Adrenal gland (tissue), 5 donors: ENCODE data around the gene SLC25A17.
"Not testable (repeated sequence)": the region's sequence is repeated elsewhere in the genome, so short reads cannot be mapped to it uniquely, and the experiment has no call there.

Experiments used
- CTCF ChIP-seq, 6 experiments: fragments of 450-650 bp in 4 of 6; fragments of 200-600 bp in 2 of 6; sonication (generic) in 1 of 6; IDR thresholded peaks; 1 replicate in 5 of 6; 2 replicates in 1 of 6; pipeline versions ENCODE4 v1.5.1 to v1.8.0; 2016 to 2021; ENCODE audit warnings: antibody characterized with exemption in 6 of 6, mild to moderate bottlenecking in 2 of 6, moderate library complexity in 1 of 6
- POLR2A ChIP-seq, 2 donors: fragments of 450-650 bp; IDR thresholded peaks; one replicate each; pipeline ENCODE4 v1.6.1; 2017; ENCODE audit warnings: antibody characterized with exemption in 2 of 2, mild to moderate bottlenecking in 2 of 2, moderate library complexity in 1 of 2
- donor health status: DM: no; HTN: no; CAD: no.

DNA sequence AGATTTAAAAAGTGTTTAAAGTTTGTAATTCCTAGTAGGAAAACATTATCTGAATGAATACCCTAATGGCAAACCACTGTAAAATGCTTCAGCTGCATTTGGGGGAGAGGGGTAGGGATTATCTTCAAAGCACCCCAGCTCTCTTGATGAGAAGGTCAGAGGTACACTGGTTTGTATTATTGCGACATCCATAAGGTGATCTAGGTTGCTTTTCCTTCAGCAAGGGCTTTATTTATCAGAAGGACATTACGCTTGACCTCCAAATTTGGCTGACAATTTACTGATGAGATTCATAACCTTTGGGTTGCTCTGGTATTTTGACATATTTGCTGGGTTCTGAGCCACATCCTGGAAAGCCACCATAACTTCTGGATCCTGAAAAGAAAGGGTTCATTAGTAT, 7.1 kb upstream of the SLC25A17 start:
- not testable (repeated sequence) for TF ChIP-seq CTCF, POLR2A (IDR thresholded peaks at IDR 0.05)
